ENCODE data around the gene PLXDC2.

PLXDC2 gene

GRCh38 chr10:19892677-19893076 lies 76.4 kb downstream of the PLXDC2 start:
- ChIA-PET CTCF (no interaction called here), POLR2A (no interaction called here)
- TF ChIP-seq CTBP1 (IDR thresholded peaks at IDR 0.05; ENCODE audit: borderline replicate concordance), result no peak
- TF ChIP-seq BHLHE40 (IDR thresholded peaks at IDR 0.05; ENCODE audit: borderline replicate concordance), result no peak
- TF ChIP-seq SP1 (IDR thresholded peaks at IDR 0.05), result no peak
- no peak for TF ChIP-seq HDGF (IDR thresholded peaks at IDR 0.05; ENCODE audit: borderline replicate concordance)
- no peak for TF ChIP-seq LEF1 (IDR thresholded peaks at IDR 0.05; ENCODE audit: borderline replicate concordance)
- no peak for TF ChIP-seq ZNF384 (IDR thresholded peaks at IDR 0.05)
- TF ChIP-seq FOXK2 (IDR thresholded peaks at IDR 0.05), result no peak
- no peak for TF ChIP-seq SUZ12 (IDR thresholded peaks at IDR 0.05)
- DNase-seq (ENCODE audit: extremely low spot score), result no peak

- TF ChIP-seq LEF1 (IDR thresholded peaks at IDR 0.05; ENCODE audit: borderline replicate concordance) (no peak), BHLHE40 (IDR thresholded peaks at IDR 0.05; ENCODE audit: borderline replicate concordance) (no peak), ELF4 (IDR thresholded peaks at IDR 0.05) (no peak), ZNF384 (IDR thresholded peaks at IDR 0.05) (no peak), SUZ12 (IDR thresholded peaks at IDR 0.05) (no peak), SP1 (IDR thresholded peaks at IDR 0.05) (no peak), FOXK2 (IDR thresholded peaks at IDR 0.05) (no peak), NFRKB (IDR thresholded peaks at IDR 0.05) (no peak), TARDBP (IDR thresholded peaks at IDR 0.05) (no peak), CTBP1 (IDR thresholded peaks at IDR 0.05; ENCODE audit: borderline replicate concordance) (no peak), L3MBTL2 (conservative IDR thresholded peaks at IDR 0.05) (no peak), FOXA1 (IDR thresholded peaks at IDR 0.05) (no peak), HDGF (IDR thresholded peaks at IDR 0.05; ENCODE audit: borderline replicate concordance) (no peak), ARNT (IDR thresholded peaks at IDR 0.05) (no peak), FOXM1 (IDR thresholded peaks at IDR 0.05; ENCODE audit: borderline replicate concordance) (no peak)
- TF ChIP-seq, protein P1, sequence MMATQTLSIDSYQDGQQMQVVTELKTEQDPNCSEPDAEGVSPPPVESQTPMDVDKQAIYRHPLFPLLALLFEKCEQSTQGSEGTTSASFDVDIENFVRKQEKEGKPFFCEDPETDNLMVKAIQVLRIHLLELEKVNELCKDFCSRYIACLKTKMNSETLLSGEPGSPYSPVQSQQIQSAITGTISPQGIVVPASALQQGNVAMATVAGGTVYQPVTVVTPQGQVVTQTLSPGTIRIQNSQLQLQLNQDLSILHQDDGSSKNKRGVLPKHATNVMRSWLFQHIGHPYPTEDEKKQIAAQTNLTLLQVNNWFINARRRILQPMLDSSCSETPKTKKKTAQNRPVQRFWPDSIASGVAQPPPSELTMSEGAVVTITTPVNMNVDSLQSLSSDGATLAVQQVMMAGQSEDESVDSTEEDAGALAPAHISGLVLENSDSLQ (IDR thresholded peaks at IDR 0.05), result no peak
- DNase-seq (ENCODE audit: extremely low spot score), result no peak
- ChIA-PET POLR2A (no interaction called here), CTCF (no interaction called here)
These were observed 79.3 kb downstream of the PLXDC2 start for GRCh38 chr10:19895500-19895899.

GRCh38 chr10:19902456-19902855 lies 86.2 kb downstream of the PLXDC2 start:
- DNase-seq (ENCODE audit: extremely low spot score), result no peak
- CTCF ChIA-PET, result no interaction called here

GRCh38 chr10:19904202-19904661 lies 88.0 kb downstream of the PLXDC2 start:
- no peak for DNase-seq (ENCODE audit: extremely low spot score)
- ChIA-PET CTCF (no interaction called here), POLR2A (no interaction called here)
- no peak for TF ChIP-seq FOXK2 (IDR thresholded peaks at IDR 0.05)

More at GRCh38 chr10:19902456-19902855, 86.2 kb downstream of the PLXDC2 start:
- no peak for TF ChIP-seq SP1 (IDR thresholded peaks at IDR 0.05)
- no peak for TF ChIP-seq L3MBTL2 (conservative IDR thresholded peaks at IDR 0.05)
- no peak for TF ChIP-seq TARDBP (IDR thresholded peaks at IDR 0.05)
- TF ChIP-seq FOXA1 (IDR thresholded peaks at IDR 0.05), result no peak
- TF ChIP-seq, protein P1 (IDR thresholded peaks at IDR 0.05), result no peak
- no peak for TF ChIP-seq FOXK2 (IDR thresholded peaks at IDR 0.05)
- no peak for TF ChIP-seq HDGF (IDR thresholded peaks at IDR 0.05; ENCODE audit: borderline replicate concordance)
- no peak for TF ChIP-seq NFRKB (IDR thresholded peaks at IDR 0.05)
- no peak for TF ChIP-seq ELF4 (IDR thresholded peaks at IDR 0.05)
- no peak for TF ChIP-seq BHLHE40 (IDR thresholded peaks at IDR 0.05; ENCODE audit: borderline replicate concordance)
- no peak for TF ChIP-seq CTBP1 (IDR thresholded peaks at IDR 0.05; ENCODE audit: borderline replicate concordance)
- TF ChIP-seq LEF1 (IDR thresholded peaks at IDR 0.05; ENCODE audit: borderline replicate concordance), result no peak
- no peak for TF ChIP-seq ARNT (IDR thresholded peaks at IDR 0.05)
- POLR2A ChIA-PET, result no interaction called here

GRCh38 chr10:19906108-19906791 lies 90.0 kb downstream of the PLXDC2 start:
- CTCF ChIA-PET, result no interaction called here
- DNase-seq (ENCODE audit: extremely low spot score), result no peak
- TF ChIP-seq, protein P1 (IDR thresholded peaks at IDR 0.05), result no peak
- no peak for TF ChIP-seq FOXA1 (IDR thresholded peaks at IDR 0.05)
- TF ChIP-seq TARDBP (IDR thresholded peaks at IDR 0.05), result no peak
- no peak for TF ChIP-seq LEF1 (IDR thresholded peaks at IDR 0.05; ENCODE audit: borderline replicate concordance)
- no peak for TF ChIP-seq CTBP1 (IDR thresholded peaks at IDR 0.05; ENCODE audit: borderline replicate concordance)
- no peak for TF ChIP-seq FOXM1 (IDR thresholded peaks at IDR 0.05; ENCODE audit: borderline replicate concordance)
- no peak for TF ChIP-seq ELF4 (IDR thresholded peaks at IDR 0.05)
- no peak for TF ChIP-seq HDGF (IDR thresholded peaks at IDR 0.05; ENCODE audit: borderline replicate concordance)
- no peak for TF ChIP-seq ZNF384 (IDR thresholded peaks at IDR 0.05)
- TF ChIP-seq BHLHE40 (IDR thresholded peaks at IDR 0.05; ENCODE audit: borderline replicate concordance), result no peak
- no peak for TF ChIP-seq SP1 (IDR thresholded peaks at IDR 0.05)
- no peak for TF ChIP-seq L3MBTL2 (conservative IDR thresholded peaks at IDR 0.05)
- TF ChIP-seq SUZ12 (IDR thresholded peaks at IDR 0.05), result no peak
- no peak for TF ChIP-seq FOXK2 (IDR thresholded peaks at IDR 0.05)
- TF ChIP-seq ARNT (IDR thresholded peaks at IDR 0.05), result no peak
- no peak for TF ChIP-seq NFRKB (IDR thresholded peaks at IDR 0.05)
- POLR2A ChIA-PET, result no interaction called here

DNA sequence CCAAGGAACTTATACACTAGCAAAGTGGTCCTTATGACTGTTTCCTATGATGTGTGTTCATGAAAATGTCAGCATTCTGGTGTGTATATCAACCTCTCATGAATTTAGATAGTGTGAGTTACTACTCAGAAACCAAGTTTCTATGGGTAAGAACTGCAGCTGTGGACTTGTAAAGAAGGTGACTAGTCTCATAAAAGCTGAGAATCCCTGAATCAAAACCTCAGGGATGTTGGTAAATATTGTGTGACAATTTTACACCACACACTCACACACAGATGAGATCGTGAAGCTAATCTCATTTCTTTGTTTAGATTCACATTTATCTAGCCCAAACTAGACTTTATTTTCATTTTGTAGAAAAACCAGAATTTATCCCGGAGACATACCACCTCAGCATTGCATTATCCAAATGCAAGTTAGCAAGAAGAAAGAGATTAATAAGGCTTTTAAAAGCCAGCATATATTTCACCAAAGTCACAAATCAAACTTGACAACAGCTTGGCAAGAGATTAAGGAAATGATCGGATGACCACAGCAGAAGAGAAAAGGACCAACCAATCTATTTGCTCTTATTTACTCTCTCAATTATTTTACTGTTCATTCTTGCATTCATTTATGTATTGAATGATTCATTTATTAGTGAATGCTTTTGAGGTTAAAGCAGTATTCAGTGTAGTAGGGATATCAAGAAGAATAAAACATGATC lies 92.9 kb downstream of the PLXDC2 start:
- CTCF ChIA-PET, result no interaction called here
- TF ChIP-seq FOXK2 (IDR thresholded peaks at IDR 0.05), result no peak
- no peak for TF ChIP-seq ZNF384 (IDR thresholded peaks at IDR 0.05)
- TF ChIP-seq, protein P1 (IDR thresholded peaks at IDR 0.05), result no peak
- no peak for TF ChIP-seq L3MBTL2 (conservative IDR thresholded peaks at IDR 0.05)
- TF ChIP-seq FOXM1 (IDR thresholded peaks at IDR 0.05; ENCODE audit: borderline replicate concordance), result no peak
- TF ChIP-seq FOXA1 (IDR thresholded peaks at IDR 0.05), result no peak
- TF ChIP-seq ELF4 (IDR thresholded peaks at IDR 0.05), result no peak
- no peak for TF ChIP-seq HDGF (IDR thresholded peaks at IDR 0.05; ENCODE audit: borderline replicate concordance)
- DNase-seq (ENCODE audit: extremely low spot score), result no peak
- POLR2A ChIA-PET, result no interaction called here
